Esophagus squamous epithelium (tissue), 5 donors: ENCODE measurements around the gene SHC2. TPM values are rescaled to one million over a fixed set of nuclear protein-coding genes. Genes with fewer than 3 reads are reported as not detected.
"Not testable (repeated sequence)": the region's sequence is repeated elsewhere in the genome, so short reads cannot be mapped to it uniquely, and the experiment has no call there.

Experiments
- DNase-seq: peaks from one replicate; lab custom pipeline; 2025; lab: John Stamatoyannopoulos, UW
- H3K27ac ChIP-seq, 4 donors: fragments of 200-600 bp; sonication (generic); one replicate each; pipeline ENCODE4 v1.5.1; 2016 to 2019; ENCODE audit warnings: mild to moderate bottlenecking in 1 of 4
- H3K27me3 ChIP-seq, 4 donors: fragments of 200-600 bp; sonication (generic); 1 replicate in 3 of 4; 2 replicates in 1 of 4; pipeline versions ENCODE4 v1.5.1 to v1.6.0; 2017 to 2021; ENCODE audit warnings: antibody characterized with exemption in 1 of 4
- H3K36me3 ChIP-seq, 3 donors: fragments of 200-600 bp; sonication (generic); one replicate each; pipeline ENCODE4 v1.5.1; 2016 to 2019
- H3K4me1 ChIP-seq, 3 donors: fragments of 200-600 bp; sonication (generic); one replicate each; pipeline ENCODE4 v1.5.1; 2017 to 2019
- H3K4me3 ChIP-seq, 4 donors: fragments of 200-600 bp; sonication (generic); 1 replicate in 3 of 4; 2 replicates in 1 of 4; pipeline ENCODE4 v1.5.1; 2016 to 2019; ENCODE audit warnings: mild to moderate bottlenecking in 2 of 4, moderate library complexity in 1 of 4
- H3K9me3 ChIP-seq, 3 donors: fragments of 200-600 bp; sonication (generic); one replicate each; pipeline ENCODE4 v1.5.1; 2016 to 2019
- CTCF ChIP-seq, 6 experiments: fragments of 450-650 bp in 4 of 6; fragments of 200-600 bp in 2 of 6; sonication (generic) in 2 of 6; IDR thresholded peaks; one replicate each; pipeline ENCODE4 v1.5.1; 2016 to 2019; ENCODE audit warnings: antibody characterized with exemption in 6 of 6, mild to moderate bottlenecking in 4 of 6, moderate library complexity in 4 of 6
- POLR2A ChIP-seq, 4 donors: fragments of 450-650 bp; IDR thresholded peaks; one replicate each; pipeline ENCODE4 v1.6.1; 2017; ENCODE audit warnings: antibody characterized with exemption in 4 of 4, mild to moderate bottlenecking in 4 of 4, moderate library complexity in 3 of 4
- WGBS, 2 donors: methylation state at CpG; one replicate each; pipeline ENCODE4 v1.1.5; 2018; 5-methylcytosine and 5-hydroxymethylcytosine counted together
- intact Hi-C: fragments of 100-400 bp; cut with DNase I; formaldehyde crosslinking; loops from one replicate; pipeline ENCODE4 v1.15.0; 2022
- total RNA-seq, 4 donors: library from RNA; depleted of rRNA; stranded (reverse); fragments of >200 nt; gene quantifications; one replicate each; pipeline ENCODE4 v1.1.0, GENCODE V29; 2016
- donor health status: DM: yes; HTN: yes; CAD: no.

Gene SHC2
- total RNA-seq, 4 donors from 2014 or later = 1.1 to 10.2 (median 4.7) TPM

- TF ChIP-seq CTCF (IDR thresholded peaks at IDR 0.05) (peak in 5 of 6 experiments; percentile 21 to 39 (median 28)), POLR2A (IDR thresholded peaks at IDR 0.05) (no peak)
- 49 to 61% methylated on average over 14 to 22 of the region's 44 CpGs for WGBS, 2 donors
- no peak for DNase-seq
Observed at GRCh38 chr19:383922-384798, 76.7 kb downstream of the SHC2 start.

GRCh38 chr19:383040-383439 is 77.8 kb downstream of the SHC2 start:
- Histone ChIP-seq H3K36me3 (no peaks in the 10 kb centered on the region), H3K27ac (no peak overlapping the region), H3K4me3 (no peak overlapping the region), H3K27me3 (peaks cover 0 to 36% (median 0%) of the 10 kb centered on the region in 4 donors), H3K9me3 (no peaks in the 10 kb centered on the region), H3K4me1 (no peaks in the 10 kb centered on the region)
- DNase-seq = no peak
- intact Hi-C loops = no loop called here
- 84% methylated on average over 16 to 19 of the region's 19 CpGs for WGBS, 2 donors
- TF ChIP-seq CTCF (IDR thresholded peaks at IDR 0.05) (no peak), POLR2A (IDR thresholded peaks at IDR 0.05) (no peak)

More at GRCh38 chr19:383922-384798, 76.7 kb downstream of the SHC2 start:
- no peaks in the 10 kb centered on the region for H3K36me3 ChIP-seq
- H3K27ac ChIP-seq = no peak overlapping the region
- H3K27me3 ChIP-seq = peaks cover 0 to 32% (median 0%) of the 10 kb centered on the region in 4 donors
- intact Hi-C loops = no loop called here
- H3K9me3 ChIP-seq = no peaks in the 10 kb centered on the region
- no peak overlapping the region for H3K4me3 ChIP-seq
- H3K4me1 ChIP-seq = no peaks in the 10 kb centered on the region

- H3K27ac ChIP-seq, H3K36me3 ChIP-seq, H3K4me3 ChIP-seq, intact Hi-C loops, H3K4me1 ChIP-seq, DNase-seq, H3K9me3 ChIP-seq: not testable (repeated sequence)
- WGBS, 2 donors = 39 to 54% methylated on average over 9 of the region's 9 CpGs
- peaks cover 0 to 34% (median 0%) of the 10 kb centered on the region in 4 donors for H3K27me3 ChIP-seq
Observed at GRCh38 chr19:382578-382977, 78.3 kb downstream of the SHC2 start.

GRCh38 chr19:381901-382300 is 78.9 kb downstream of the SHC2 start:
- H3K27ac ChIP-seq, intact Hi-C loops: not testable (repeated sequence)

GRCh38 chr19:380618-381219 is 80.1 kb downstream of the SHC2 start:
- H3K36me3 ChIP-seq, H3K9me3 ChIP-seq, H3K4me1 ChIP-seq, DNase-seq, H3K27ac ChIP-seq, H3K4me3 ChIP-seq, intact Hi-C loops: not testable (repeated sequence)
- peaks cover 0 to 37% (median 0%) of the 10 kb centered on the region in 4 donors for H3K27me3 ChIP-seq
- 64 to 74% methylated on average over 15 of the region's 17 CpGs for WGBS, 2 donors

More at GRCh38 chr19:381901-382300, 78.9 kb downstream of the SHC2 start:
- not testable (repeated sequence) for DNase-seq, H3K36me3 ChIP-seq, H3K9me3 ChIP-seq, H3K4me1 ChIP-seq, H3K4me3 ChIP-seq
- 54 to 66% methylated on average over 10 to 11 of the region's 11 CpGs for WGBS, 2 donors
- H3K27me3 ChIP-seq = peaks cover 0 to 32% (median 0%) of the 10 kb centered on the region in 4 donors

- intact Hi-C loops = no loop called here
- H3K4me1 ChIP-seq = peaks cover 2 to 9% (median 3%) of the 10 kb centered on the region in 3 donors
- no peak overlapping the region for H3K4me3 ChIP-seq
- peaks cover 0 to 46% (median 0%) of the 10 kb centered on the region in 4 donors for H3K27me3 ChIP-seq
- no peak overlapping the region for H3K27ac ChIP-seq
- H3K36me3 ChIP-seq = no peaks in the 10 kb centered on the region
- 87 to 90% methylated on average over 5 to 15 of the region's 16 CpGs for WGBS, 2 donors
- DNase-seq = no peak
- TF ChIP-seq POLR2A (IDR thresholded peaks at IDR 0.05) (no peak), CTCF (IDR thresholded peaks at IDR 0.05) (no peak)
- H3K9me3 ChIP-seq = no peaks in the 10 kb centered on the region
Observed at GRCh38 chr19:379796-380195, 81.0 kb downstream of the SHC2 start.
